ENCODE measurements around the gene CRTC2.

Gene CRTC2

GRCh38 chr1:153961421-153961820 is 3.0 kb upstream of the CRTC2 start:
- TF ChIP-seq SIN3A (IDR thresholded peaks at IDR 0.05; ENCODE audit: borderline replicate concordance, insufficient read depth, low read length) = no peak
- no peak for TF ChIP-seq TAF1 (IDR thresholded peaks at IDR 0.05; ENCODE audit: borderline replicate concordance, insufficient read depth, low read length)
- no peak for TF ChIP-seq FOXP2 (optimal IDR thresholded peaks at IDR 0.05; ENCODE audit: borderline replicate concordance, extremely low read depth, extremely low read length, insufficient read depth)
- TF ChIP-seq REST (IDR thresholded peaks at IDR 0.05; ENCODE audit: insufficient read depth in 1 of 2, low read depth in 2 of 2, low read length in 2 of 2) = no peak
- no peak for TF ChIP-seq POLR2AphosphoS5 (IDR thresholded peaks at IDR 0.05; ENCODE audit: low read depth, low read length)

- TF ChIP-seq POLR2AphosphoS5 (IDR thresholded peaks at IDR 0.05; ENCODE audit: low read depth, low read length) = no peak
- no peak for TF ChIP-seq TAF1 (IDR thresholded peaks at IDR 0.05; ENCODE audit: borderline replicate concordance, insufficient read depth, low read length)
- no peak for TF ChIP-seq REST (IDR thresholded peaks at IDR 0.05; ENCODE audit: insufficient read depth in 1 of 2, low read depth in 2 of 2, low read length in 2 of 2)
- no peak for TF ChIP-seq SIN3A (IDR thresholded peaks at IDR 0.05; ENCODE audit: borderline replicate concordance, insufficient read depth, low read length)
- TF ChIP-seq FOXP2 (optimal IDR thresholded peaks at IDR 0.05; ENCODE audit: borderline replicate concordance, extremely low read depth, extremely low read length, insufficient read depth) = no peak
Measured at GRCh38 chr1:153960206-153960605, 1.8 kb upstream of the CRTC2 start.

GRCh38 chr1:153959454-153959853 is 1.0 kb upstream of the CRTC2 start:
- TF ChIP-seq SIN3A (IDR thresholded peaks at IDR 0.05; ENCODE audit: borderline replicate concordance, insufficient read depth, low read length) (no peak), REST (IDR thresholded peaks at IDR 0.05; ENCODE audit: insufficient read depth in 1 of 2, low read depth in 2 of 2, low read length in 2 of 2) (no peak), POLR2AphosphoS5 (IDR thresholded peaks at IDR 0.05; ENCODE audit: low read depth, low read length) (no peak), FOXP2 (optimal IDR thresholded peaks at IDR 0.05; ENCODE audit: borderline replicate concordance, extremely low read depth, extremely low read length, insufficient read depth) (no peak), TAF1 (IDR thresholded peaks at IDR 0.05; ENCODE audit: borderline replicate concordance, insufficient read depth, low read length) (no peak)

GRCh38 chr1:153958961-153959260 is 499 bp upstream of the CRTC2 start:
- TF ChIP-seq TAF1 (IDR thresholded peaks at IDR 0.05; ENCODE audit: borderline replicate concordance, insufficient read depth, low read length) (no peak), POLR2AphosphoS5 (IDR thresholded peaks at IDR 0.05; ENCODE audit: low read depth, low read length) (no peak)

- TF ChIP-seq POLR2AphosphoS5 (IDR thresholded peaks at IDR 0.05; ENCODE audit: low read depth, low read length) = no peak
- TF ChIP-seq REST (IDR thresholded peaks at IDR 0.05; ENCODE audit: insufficient read depth in 1 of 2, low read depth in 2 of 2, low read length in 2 of 2) = no peak
- TF ChIP-seq SIN3A (IDR thresholded peaks at IDR 0.05; ENCODE audit: borderline replicate concordance, insufficient read depth, low read length) = no peak
- TF ChIP-seq FOXP2 (optimal IDR thresholded peaks at IDR 0.05; ENCODE audit: borderline replicate concordance, extremely low read depth, extremely low read length, insufficient read depth) = no peak
- no peak for TF ChIP-seq TAF1 (IDR thresholded peaks at IDR 0.05; ENCODE audit: borderline replicate concordance, insufficient read depth, low read length)
Measured at GRCh38 chr1:153957744-153958110, 685 bp downstream of the CRTC2 start.
